GM18511 (cell line): Measurements from ENCODE around the gene GNB1.

ENCODE experiments used
- ATAC-seq: cut with Tn5 transposase; IDR thresholded peaks from one replicate; pipeline ENCODE4 v1.9.1; 2021; ENCODE audit warnings: mild to moderate bottlenecking, moderate library complexity; ENCODE audit not compliant: unreplicated experiment

The GNB1 gene

DNA sequence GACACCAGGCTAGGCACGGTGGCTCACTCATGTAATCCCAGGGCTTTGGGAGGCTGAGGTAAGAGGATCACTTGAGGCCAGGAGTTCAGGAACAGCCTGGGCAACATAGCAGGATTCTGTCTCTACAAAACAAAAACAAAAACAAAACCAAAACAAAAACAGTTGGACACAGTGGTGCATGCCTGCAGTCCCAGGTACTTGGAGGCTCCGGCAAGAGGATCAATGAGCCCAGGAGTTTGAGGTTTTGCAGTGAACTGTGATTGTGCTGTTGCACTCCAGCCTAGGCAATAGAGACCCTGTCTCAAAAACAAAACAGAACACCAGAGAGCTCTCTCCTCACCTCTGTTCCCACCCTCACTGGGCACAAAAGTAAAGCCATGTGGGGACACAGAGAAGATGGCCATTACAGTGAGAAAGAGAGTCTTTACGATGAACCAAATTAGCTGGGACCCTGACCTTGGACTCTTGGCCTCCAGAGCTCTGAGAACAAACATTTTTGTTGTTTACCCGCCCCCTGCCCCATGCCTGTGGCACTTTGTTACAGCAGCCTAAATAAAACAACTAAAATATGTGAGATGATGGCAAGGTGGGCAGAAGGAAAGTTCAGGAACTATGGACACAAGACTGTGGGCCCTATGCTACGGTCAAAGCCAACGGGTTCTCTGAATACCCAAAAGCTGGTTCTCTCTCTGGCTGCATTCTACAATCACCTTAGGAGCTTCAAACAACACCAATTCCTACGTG lies 122.5 kb downstream of the GNB1 start:
- ATAC-seq: no peak

DNA sequence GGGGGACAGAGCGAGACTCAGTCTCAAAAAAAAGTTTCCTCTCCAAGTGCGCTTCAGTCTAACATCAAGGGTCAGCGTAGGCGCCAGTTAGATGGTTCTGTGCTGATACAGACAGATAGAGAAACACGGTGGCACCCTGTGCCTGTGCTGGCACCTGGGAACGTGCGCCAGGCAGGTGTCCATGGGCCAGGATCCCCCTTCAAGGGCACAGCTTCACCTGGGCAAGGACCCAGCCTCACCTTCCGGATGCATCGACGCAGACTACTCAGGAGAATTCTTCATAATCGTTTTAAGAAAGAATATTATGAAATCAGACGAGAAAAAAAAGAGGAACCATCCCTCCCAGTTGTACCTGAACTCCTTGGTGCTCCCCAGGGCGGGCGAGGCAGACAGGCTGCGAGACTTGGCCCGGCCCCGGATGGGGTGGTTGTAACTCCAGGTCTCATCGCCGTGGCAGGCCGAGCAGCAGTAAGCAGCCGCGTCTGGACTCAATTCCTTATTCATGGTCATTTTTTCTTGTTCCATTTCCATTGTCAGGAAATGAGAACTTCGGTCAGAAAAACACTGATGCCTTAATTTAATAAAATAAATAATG lies 125.9 kb downstream of the GNB1 start:
- ATAC-seq: no peak

DNA sequence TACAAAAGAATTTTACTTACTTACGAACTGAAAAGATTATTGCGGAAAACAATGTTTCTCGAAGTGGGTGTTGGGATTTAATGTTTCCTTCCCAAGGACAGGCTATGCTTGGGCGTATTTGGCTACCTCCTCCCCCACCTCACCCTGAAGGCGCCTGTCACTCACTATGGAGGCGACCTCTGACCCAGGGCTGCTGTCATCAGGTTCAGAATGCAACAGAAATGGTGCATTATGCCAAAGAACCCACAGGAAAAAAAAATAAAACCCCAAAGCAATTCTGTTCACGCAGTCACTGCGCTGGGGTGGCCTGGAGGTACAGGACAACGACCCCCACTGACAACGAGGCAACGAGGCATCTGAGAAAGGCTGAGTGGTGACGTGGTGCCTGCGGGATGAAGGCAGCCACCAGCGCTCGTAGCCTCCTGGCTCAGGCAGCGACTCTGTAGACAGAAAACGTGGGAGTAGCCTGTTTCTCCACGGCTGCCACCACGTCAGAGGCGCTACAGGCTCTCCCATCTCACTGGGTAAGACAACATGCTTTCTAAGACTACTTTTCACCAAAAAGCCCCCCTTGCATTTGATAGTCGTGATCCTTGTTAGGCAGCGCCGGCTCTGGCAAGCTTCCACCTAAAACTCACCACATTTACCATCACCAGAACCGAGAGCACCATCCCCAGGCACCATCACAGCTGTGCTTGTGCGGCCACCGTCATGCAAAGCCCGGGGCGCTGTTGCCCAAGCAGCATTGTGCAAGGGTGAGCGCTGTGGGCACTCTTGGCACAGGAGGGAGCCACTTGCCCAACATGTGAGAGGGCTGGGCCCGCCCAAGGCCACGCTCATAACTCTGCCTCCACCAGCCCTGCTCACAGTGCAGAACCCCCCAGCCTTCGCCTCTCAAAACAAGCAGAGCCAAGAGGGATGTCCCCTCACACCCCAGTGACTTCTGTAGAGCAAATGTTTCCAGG lies 126.9 kb downstream of the GNB1 start:
- ATAC-seq: no peak

DNA sequence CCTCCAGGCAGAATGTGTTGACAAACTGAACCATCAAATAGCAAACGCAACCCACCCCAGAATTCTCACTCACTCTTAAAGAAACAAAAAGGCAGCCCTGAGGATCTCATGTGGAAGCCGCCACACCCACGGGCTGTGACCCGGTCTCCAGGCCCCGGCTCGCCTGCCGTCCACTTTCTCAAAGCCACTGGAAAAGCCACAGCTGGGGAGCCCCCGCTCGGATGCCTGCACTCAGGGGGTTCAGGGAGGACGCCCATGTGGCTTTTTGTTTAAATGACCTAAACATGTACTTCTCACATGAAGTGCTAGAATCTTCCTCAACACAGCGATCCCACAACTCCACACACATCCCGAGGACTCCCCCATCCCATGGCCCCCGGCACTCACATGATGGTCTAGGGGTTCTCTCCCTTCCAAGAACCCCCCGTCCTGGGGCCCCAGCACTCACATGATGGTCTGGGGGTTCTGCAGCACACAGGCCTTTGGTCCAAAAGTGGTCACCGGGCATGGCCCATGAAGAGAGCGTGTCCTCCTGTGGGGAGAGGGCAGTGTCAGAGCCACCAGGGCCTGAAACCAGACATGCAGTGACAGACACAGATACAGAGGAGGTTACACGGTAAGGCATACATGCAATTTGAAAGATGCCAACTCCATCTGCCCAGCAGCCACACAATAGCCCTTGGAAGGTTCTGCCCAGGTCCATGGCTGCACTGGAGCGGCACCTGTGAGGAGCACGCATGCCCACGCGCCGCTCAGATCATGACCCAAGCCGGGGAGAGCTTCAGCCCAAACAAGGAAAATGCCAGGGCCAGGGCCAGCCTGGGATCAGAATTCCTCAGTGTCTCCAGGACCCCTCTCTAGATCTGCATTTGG lies 129.1 kb downstream of the GNB1 start:
- ATAC-seq: no peak

DNA sequence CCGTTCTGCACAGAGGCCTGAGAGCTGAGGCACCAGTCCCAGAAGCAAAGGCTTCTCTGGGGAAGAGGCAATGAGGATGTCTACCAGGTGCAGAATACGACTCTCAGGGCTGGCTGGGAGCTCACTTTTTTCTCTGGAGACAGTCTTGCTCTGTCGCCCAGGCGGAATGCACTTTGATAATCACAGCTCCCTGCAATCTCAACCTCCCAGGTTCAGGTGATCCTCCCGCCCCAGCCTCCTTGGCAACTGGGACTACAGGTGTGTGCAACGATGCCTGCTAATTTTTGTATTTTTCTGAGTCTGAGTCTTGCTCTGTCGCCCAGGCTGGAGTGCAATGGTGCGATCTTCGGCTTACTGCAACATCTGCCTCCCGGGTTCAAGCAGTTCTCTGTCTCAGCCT lies 130.2 kb downstream of the GNB1 start:
- ATAC-seq: no peak

DNA sequence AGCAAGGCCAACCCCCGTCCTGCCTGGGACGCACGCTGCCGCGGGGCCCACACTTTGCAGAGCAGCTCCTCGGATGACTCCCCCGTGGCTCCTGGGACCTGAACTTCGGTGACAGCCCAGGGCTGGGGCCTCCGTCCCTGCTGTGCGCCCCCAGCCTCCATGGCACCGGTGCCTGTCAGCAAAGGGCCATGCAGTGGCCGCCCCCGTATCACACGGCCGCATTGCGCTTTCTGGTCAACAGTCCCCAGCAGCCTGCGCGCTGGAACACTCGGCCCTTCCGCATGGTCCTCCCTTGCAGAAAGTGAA lies 130.6 kb downstream of the GNB1 start:
- ATAC-seq: no peak

DNA sequence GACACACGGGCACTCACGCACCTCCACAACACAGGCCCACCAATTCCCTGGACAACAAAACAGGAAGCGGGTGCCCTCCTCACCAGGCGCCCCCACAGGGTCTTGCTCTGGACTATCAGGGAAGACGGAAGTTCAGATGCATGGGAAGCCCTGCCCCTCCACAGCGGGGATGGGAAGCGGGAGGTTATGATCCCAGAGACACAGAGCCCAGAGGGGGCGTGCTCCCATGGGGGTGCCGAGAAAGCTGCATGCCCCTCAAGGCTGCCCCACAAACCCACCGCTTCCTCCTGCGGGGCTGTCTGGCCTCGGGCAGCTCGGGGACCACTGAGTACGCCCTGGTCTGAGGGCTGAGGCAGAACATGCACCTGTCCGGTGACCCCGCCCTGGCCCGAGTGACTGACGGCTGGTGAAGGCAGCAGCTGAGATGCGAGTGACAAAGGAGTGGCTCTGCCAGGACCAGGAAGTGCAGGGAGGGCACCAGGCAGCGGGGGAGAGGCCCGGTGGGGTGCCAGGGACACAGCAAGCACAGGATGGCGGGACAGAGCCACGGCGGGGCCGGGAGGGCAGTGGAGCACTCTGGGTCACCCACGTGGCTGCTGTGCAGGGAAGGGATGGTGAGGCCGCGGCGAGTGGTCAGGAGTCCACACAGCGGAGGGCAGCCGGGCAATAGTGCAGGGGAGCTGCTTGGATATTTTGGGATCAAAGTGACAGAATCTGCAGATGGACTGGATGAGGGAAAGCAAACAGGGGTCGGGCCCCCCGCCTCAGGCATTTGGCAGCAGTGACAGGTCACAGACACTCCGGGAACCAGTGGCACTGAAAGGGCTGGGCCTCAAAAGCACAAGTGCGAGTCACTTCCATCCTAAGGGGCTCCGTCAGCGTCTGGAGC lies 131.2 kb downstream of the GNB1 start:
- no peak for ATAC-seq

DNA sequence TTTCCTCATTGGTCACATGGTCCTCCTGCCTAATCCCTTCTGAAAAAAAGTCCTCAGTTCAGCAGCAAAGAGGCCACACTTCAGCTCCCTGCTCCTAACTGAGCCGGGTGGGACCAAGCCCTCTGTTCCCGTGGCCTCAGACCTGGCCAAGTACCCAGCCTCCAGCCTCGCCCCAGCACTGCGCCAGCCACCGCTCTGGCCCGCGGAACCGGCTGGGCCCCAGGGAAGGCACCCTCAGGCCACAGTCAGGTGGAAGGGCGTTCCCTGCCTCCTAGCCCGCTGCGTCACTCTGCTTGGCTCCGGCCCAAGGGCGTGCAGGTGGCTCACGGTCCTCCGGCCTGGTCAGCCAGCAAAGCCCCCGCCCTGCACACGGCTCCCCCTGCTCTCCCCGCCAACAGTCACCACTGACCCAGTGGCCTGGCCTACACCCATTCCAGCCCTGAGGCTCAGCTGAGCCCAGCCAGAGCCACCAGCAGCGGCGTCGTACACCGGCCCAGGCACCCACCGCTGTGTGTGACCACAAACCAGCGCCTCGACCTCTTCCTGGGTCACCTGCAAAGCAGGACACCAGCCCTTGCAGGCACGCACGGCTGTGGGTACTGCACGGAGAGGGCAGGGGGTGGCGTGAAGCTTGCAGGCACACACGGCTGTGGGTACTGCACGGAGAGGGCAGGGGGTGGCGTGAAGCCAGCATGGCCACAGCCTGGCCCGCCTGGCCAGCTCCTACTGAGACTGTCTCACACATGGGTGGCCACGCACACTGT lies 132.0 kb downstream of the GNB1 start:
- no peak for ATAC-seq

DNA sequence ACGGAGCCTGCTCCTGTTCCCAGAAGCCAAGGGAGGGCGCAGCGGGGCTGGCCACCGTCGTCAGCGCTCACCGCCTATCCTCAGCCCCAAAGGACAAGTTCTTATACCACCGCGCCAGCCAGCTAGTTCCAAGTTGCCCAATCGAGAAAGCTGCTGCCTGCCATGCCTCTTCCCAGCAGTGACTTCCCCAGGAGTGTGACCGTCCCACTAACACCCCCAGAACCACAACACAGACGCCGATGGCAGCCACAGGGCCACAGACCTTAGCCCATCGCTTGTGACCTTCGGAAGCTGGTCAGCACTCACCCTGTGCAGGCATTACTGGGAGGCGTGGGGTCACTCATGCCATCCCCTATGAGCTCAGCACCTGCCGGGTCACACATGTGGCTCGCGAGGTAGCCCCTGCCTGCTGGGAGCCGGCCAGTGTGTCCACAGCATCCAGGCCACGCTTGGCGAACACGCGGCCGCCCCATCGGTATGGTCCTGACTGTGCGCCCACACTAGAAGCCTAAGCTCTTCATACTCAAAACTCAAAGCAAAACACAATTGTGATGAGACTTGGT lies 132.7 kb downstream of the GNB1 start:
- no peak for ATAC-seq

DNA sequence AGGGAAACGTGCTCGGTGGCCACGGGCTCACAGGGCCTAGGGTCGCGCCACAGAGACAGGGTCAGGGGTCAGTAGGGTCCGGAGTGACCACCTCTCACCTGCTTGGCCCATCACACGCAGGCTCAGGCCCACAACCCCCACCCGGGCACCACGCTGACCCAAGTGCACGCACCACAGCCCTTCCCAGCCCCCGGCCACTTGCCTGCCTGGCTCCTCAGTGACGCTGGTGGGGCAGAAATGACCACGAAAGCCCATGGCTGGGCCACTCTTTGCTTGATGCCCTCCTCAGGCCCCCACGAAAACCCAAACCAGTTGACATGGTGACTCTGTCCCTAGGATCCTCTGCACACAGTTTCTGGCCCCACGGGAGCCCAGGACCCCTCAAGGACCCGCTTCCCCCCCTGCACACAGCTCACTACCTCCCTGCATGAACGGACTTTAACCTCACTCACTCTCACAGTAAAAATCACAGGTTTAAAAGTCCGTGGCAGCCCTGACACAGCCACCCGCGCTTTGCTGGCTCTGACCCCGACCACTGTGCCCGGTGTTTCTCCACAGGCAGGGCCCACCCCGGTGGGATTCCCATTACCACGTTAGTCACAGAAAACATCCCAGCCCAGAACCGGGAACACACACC lies 133.3 kb downstream of the GNB1 start:
- ATAC-seq: no peak

DNA sequence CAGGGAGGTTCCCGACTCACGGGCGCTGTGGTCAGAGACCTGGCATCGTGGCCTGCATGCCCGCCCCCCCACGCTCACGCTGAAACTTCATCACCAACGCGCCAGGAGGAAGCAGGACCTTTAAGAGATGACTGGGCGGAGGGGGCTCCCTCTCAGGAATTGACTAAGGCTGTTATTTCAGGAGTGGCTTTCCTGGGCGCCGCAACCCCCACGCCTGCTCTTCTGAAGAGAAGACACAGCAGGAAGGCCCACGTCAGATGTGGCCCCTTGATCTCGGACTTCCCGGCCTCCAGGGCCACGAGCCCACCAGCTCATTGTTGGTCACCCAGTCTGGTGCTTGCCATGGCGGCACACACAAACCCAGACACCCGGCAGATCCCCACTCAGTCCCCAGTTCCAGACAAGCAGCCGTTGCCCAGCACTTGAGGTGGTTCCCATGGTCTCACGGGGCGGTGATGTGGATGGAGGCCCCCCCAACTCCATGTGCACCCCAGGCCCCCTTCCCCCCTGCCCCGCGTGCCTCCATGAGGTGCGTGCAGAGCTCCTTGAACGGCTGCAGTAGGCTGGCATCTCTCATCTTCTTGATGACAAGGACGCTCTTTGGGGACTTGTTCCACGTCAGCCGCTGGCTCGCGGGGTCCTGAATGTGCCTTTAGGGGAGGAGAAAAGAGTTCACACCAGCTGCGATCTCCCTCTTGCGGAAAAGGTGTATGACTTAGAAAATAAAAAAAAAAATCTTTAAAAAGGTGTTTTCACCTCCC lies 134.0 kb downstream of the GNB1 start:
- no peak for ATAC-seq

DNA sequence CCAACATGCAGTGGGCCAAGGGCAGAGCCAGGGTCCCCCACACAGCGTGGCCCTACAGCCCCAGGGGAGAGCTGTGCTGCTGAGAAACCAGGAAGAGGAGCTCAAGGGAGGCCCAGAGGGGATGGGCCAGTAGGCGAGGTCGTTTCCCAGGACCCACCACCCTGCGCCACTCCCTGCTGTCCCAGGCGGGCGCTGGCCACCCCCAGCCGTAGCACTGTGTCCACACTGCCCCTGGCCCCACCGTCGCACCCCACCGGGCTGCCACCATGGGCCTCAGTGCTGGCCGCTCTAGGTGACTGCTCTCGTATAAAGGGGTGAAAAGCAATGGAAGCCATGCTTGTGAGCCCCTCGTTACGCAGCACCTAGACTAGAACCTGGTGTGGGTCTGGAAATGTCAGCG lies 135.0 kb downstream of the GNB1 start:
- ATAC-seq: no peak

DNA sequence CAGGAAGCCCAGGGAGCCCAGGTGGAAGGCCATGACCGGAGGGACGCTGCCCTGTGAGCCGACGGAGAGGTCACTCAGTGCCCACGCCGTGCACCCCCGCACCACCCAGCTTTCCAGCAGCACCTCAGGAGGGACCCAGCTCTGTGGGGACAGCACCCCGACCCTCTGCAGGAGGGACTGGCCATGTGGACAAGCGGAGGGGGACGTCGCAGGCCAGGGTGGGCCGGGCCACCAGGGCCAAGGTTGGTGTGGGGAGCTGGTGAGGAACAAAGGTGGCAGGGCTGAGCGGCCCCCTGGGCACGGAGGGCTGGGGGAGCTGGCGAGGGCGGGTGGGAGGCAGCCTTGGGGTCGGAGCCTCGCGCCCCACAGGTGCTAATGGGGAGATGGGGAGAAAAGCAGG lies 135.5 kb downstream of the GNB1 start:
- no peak for ATAC-seq

DNA sequence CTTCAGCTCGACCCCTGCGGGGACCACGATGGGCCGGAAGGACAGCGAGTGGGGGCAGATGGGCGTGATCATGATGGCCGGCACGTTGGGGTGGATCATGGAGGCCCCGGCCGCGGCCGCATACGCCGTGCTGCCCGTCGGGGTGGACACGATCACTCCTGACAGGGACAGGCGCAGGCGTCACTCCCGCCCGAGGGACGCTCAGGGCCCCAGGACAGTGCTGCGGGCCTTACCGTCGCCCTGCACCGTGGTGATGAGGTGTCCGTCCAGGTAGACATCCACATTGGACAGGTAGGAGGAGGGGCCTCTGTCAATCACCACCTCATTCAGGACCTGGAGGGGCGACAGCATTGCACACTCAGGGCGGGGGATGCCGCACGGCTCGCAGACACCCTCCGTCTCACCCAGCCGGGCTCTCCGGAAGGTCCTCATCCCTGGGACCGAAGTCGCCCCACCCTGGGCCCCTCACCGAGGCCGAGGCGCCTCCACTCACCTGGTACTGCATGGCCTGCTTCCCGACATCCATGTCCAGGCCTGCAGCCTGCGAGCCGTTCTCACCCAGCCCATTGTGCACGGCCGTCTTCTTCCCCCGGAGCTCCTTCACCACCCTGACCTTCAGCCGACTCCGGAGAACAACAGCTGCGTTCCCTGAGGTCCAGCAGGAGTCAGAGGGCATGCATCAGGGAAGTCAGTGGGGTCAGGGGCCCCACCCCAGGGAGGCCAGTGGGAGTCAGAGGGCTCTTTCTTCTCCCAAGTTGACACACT lies 136.7 kb downstream of the GNB1 start:
- no peak for ATAC-seq

DNA sequence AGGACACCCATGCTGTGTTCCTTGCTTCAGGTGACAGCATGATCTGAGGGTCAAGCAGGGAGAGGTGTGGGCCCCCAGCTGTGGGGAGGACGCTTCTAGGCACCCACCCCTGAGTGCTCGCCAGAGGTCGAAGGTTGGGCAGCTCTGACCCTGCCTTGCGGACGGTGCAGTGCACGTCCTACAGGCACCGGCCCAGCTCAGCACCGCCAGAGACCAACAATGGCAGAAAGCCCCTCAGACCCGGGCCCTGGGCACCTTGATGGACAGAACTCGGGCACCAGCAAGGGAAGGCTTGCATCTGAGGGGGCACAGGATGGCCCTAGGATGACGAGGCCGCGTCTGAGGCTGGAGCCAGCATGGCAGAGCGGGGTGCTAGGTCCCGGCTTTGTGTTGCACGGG lies 137.3 kb downstream of the GNB1 start:
- ATAC-seq: no peak

DNA sequence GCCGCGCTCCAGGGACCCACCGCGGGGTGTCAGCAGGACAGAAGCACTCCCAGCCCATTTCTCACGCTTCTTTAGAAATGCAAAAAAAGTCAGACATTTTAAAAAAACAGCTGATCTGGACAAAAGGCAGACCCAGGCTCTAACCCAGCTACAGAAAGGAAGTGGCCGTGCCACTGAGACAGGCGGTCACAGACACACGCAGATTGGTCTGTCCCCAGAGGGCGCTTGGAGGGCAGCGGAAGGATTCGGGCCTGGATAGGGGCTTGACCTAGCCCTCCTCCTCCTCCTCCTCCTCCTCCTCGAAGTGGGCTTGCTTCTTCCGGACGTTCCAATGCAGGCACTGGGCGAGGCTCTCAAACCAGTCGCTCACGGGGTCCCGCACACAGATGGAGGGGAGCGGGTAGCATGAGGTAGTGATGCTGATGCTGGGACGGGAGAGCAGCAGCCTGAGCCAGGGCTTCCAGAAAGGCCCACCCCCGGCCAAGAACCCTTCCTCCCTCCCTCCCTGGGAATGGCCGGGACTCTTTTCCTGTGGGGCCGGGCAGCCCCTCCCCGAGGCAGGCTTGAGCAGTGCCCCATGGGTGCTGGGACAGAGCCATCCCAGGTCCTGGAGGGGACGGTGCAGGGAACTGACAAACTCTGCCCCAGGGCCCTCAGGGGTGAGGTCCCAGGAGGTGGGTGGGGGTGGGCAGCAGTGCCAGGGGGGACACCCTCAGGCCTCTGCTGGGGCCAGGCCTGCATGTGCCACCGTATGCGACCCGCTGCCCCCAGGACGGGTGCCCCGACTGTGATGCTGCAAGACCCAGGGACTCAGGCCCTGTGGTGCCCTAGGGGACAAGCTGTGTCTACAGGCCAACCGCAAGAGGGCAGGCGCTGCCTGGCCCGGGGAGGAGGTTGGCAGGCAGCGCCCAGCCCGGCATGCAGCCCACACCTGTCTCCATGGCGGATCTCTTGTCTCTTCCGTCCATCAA lies 138.0 kb downstream of the GNB1 start:
- ATAC-seq: no peak
